OCI-LY7 (cell line): ENCODE data around the gene ICOS. TPM values are rescaled to one million over a fixed set of nuclear protein-coding genes. Genes with fewer than 3 reads are reported as not detected.

Experiments used
- BruUV-seq: library from RNA; stranded (reverse); fragments of 400-500 nt; replicated peaks from 2 replicates; lab custom pipeline; 2021; lab: Mats Ljungman, UMichigan
- CTCF ChIA-PET: fragments of 300-600 bp; sonication (Branson Sonifier 250); formaldehyde crosslinking; loops from one replicate; lab custom pipeline; 2022; ENCODE audit warnings: antibody characterized with exemption; ENCODE audit not compliant: unreplicated experiment; lab: Charles Lee
- POLR2A ChIA-PET: fragments of 300-600 bp; sonication (Branson Sonifier 250); formaldehyde crosslinking; loops from one replicate; lab custom pipeline; 2022; ENCODE audit warnings: antibody characterized with exemption; lab: Charles Lee
- DNase-seq: peaks from one replicate; pipeline ENCODE4 v3.0.0-alpha.2; 2015; ENCODE audit warnings: low spot score
- H2AFZ ChIP-seq: fragments of 200-600 bp; sonication (generic), shearing (Covaris generic); 2 replicates; pipeline ENCODE4 v1.6.1; 2014; ENCODE audit warnings: mild to moderate bottlenecking, antibody characterized with exemption, low read length, moderate library complexity
- H3K27ac ChIP-seq: fragments of 200-600 bp; sonication (generic); 2 replicates; pipeline ENCODE4 v1.5.1; 2014; ENCODE audit warnings: mixed run types, low read depth, mild to moderate bottlenecking, moderate library complexity, low read length, inconsistent platforms; ENCODE audit not compliant: poor library complexity, severe bottlenecking
- H3K36me3 ChIP-seq: fragments of 200-600 bp; sonication (generic); 2 replicates; pipeline ENCODE4 v1.6.1; 2014; ENCODE audit warnings: mild to moderate bottlenecking, antibody characterized with exemption, low read length, moderate library complexity, mixed read lengths; ENCODE audit not compliant: insufficient read depth
- H3K4me1 ChIP-seq: fragments of 200-600 bp; sonication (generic); 2 replicates; pipeline ENCODE4 v1.5.1; 2014; ENCODE audit warnings: mild to moderate bottlenecking, low read length; ENCODE audit not compliant: insufficient read depth, poor library complexity, severe bottlenecking
- H3K4me2 ChIP-seq: fragments of 200-600 bp; sonication (generic); 2 replicates; pipeline ENCODE4 v1.6.1; 2014; ENCODE audit warnings: mild to moderate bottlenecking, low read length
- H3K4me3 ChIP-seq: fragments of 200-600 bp; sonication (generic); 2 replicates; pipeline ENCODE4 v1.5.1; 2014; ENCODE audit warnings: mild to moderate bottlenecking, low read depth, low read length; ENCODE audit not compliant: poor library complexity, severe bottlenecking
- H3K79me2 ChIP-seq: fragments of 200-600 bp; sonication (generic); 2 replicates; pipeline ENCODE4 v1.6.1; 2016; ENCODE audit warnings: low read depth, mild to moderate bottlenecking, low read length, moderate library complexity, mixed read lengths; ENCODE audit not compliant: insufficient read depth
- H3K9me2 ChIP-seq: fragments of 200-600 bp; sonication (generic); 2 replicates; pipeline ENCODE4 v1.6.1; 2016; ENCODE audit warnings: mild to moderate bottlenecking, low read length, mixed read lengths; ENCODE audit not compliant: insufficient read depth
- H3K9me3 ChIP-seq: fragments of 200-600 bp; sonication (generic); 2 replicates; pipeline ENCODE4 v1.6.1; 2014; ENCODE audit warnings: mild to moderate bottlenecking, mixed run types, low read length, mixed read lengths
- H4K20me1 ChIP-seq: fragments of 200-600 bp; sonication (generic); 2 replicates; pipeline ENCODE4 v1.6.1; 2014; ENCODE audit warnings: mild to moderate bottlenecking, antibody characterized with exemption, low read length, moderate library complexity, mixed read lengths; ENCODE audit not compliant: insufficient read depth
- EZH2phosphoT487 ChIP-seq: fragments of 200-600 bp; sonication (generic); IDR thresholded peaks from 2 replicates; pipeline ENCODE4 v1.6.1; 2018; ENCODE audit warnings: low read depth, borderline replicate concordance, mild to moderate bottlenecking, mixed run types, antibody characterized with exemption, low read length, moderate library complexity, mixed read lengths
- intact Hi-C: fragments of 100-400 bp; cut with micrococcal nuclease; formaldehyde crosslinking; loops from one replicate; pipeline ENCODE4 v1.10.0; 2022; ENCODE audit not compliant: unreplicated experiment
- total RNA-seq, 2 experiments: library from RNA; depleted of rRNA in 1 of 2; stranded (reverse); fragments of >200 nt in 1 of 2; shearing (Covaris generic) in 1 of 2; gene quantifications; 2 replicates each; pipeline ENCODE4 v1.2.3, GENCODE V29; 2014 to 2022
- TF ChIP-seq, protein P1 (sequence below): fragments of 200-600 bp; sonication (generic); conservative IDR thresholded peaks from 2 replicates; pipeline ENCODE4 v1.5.1; 2014; ENCODE audit warnings: mild to moderate bottlenecking, antibody characterized with exemption, low read length, moderate library complexity, mixed read lengths

Gene ICOS
- total RNA-seq, 2 experiments from 2014 or later, result not detected

DNA sequence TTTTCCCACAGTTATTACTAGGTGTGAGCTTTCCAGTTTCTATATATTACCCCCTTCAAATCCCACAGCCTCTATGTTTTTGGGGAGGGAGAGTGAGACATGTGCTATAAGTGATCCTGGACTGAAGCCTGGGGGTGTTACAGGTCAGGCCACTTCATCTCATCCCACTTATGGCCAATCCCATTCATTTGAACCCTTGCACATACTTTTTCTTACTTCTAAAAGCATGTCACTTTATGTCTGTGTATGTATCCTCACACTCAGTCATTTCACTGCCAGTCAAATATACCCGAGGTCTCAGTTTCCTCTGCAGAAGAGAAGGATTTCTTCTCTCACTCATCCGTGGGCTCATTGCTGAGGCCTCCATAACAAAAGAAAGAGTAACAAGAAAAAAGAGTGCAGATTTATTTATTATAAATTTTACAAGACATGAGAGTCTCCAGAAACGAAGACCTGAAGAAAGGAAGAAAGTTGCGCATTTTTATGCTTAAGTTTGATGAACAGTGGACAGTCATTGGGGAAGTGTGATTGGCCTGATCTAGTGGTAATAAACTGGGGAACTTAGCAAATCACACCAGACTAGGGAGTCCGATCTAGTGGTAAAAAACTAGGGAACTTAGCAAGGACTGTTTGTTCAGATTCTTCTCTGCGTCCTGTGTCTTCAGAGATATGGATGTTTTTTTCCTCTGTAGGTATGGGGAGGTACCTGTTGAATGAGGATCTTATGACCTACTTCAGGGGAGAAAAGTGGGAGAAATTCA is 52.1 kb downstream of the ICOS start:
- Histone ChIP-seq H3K4me1 (no peaks in the 10 kb centered on the region), H3K27ac (no peak overlapping the region), H3K9me2 (no peaks in the 10 kb centered on the region), H3K4me3 (no peak overlapping the region), H2AFZ (no peak overlapping the region), H4K20me1 (no peaks in the 10 kb centered on the region), H3K4me2 (no peak overlapping the region), H3K79me2 (no peaks in the 10 kb centered on the region), H3K9me3 (no peaks in the 10 kb centered on the region), H3K36me3 (no peaks in the 10 kb centered on the region)
- no peak for DNase-seq
- CTCF ChIA-PET, result no interaction called here
- no TSS peak for BruUV-seq
- intact Hi-C loops, result no loop called here
- TF ChIP-seq, protein P1, sequence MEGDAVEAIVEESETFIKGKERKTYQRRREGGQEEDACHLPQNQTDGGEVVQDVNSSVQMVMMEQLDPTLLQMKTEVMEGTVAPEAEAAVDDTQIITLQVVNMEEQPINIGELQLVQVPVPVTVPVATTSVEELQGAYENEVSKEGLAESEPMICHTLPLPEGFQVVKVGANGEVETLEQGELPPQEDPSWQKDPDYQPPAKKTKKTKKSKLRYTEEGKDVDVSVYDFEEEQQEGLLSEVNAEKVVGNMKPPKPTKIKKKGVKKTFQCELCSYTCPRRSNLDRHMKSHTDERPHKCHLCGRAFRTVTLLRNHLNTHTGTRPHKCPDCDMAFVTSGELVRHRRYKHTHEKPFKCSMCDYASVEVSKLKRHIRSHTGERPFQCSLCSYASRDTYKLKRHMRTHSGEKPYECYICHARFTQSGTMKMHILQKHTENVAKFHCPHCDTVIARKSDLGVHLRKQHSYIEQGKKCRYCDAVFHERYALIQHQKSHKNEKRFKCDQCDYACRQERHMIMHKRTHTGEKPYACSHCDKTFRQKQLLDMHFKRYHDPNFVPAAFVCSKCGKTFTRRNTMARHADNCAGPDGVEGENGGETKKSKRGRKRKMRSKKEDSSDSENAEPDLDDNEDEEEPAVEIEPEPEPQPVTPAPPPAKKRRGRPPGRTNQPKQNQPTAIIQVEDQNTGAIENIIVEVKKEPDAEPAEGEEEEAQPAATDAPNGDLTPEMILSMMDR, result no peak
- TF ChIP-seq EZH2phosphoT487, result no peak
- POLR2A ChIA-PET, result no interaction called here

DNA sequence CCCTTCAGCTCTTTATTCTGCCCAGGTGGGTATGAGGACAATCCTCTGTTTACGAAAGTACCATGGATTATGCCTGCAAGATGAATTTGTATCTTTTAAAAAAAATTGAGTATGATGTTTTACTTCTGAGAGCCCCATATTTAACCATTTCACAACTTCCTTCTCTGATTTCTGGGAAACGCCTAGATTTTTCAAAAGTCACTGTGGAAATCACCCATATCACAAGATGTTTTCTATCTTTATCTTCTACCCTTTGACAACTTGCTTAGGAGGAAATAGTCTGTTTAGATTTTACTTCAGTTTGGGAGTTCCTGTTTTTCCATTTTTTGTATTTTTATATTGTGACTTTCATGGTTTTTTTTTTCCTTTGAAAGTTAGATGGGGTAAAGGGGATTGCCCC is 53.0 kb downstream of the ICOS start:
- Histone ChIP-seq H3K9me3 (no peaks in the 10 kb centered on the region), H3K9me2 (no peaks in the 10 kb centered on the region), H3K36me3 (no peaks in the 10 kb centered on the region), H3K27ac (no peak overlapping the region), H2AFZ (no peak overlapping the region), H3K79me2 (no peaks in the 10 kb centered on the region), H3K4me1 (no peaks in the 10 kb centered on the region), H4K20me1 (no peaks in the 10 kb centered on the region), H3K4me2 (no peak overlapping the region), H3K4me3 (no peak overlapping the region)
- no peak for TF ChIP-seq EZH2phosphoT487
- TF ChIP-seq, protein P1, result no peak
- DNase-seq, result no peak
- ChIA-PET POLR2A (no interaction called here), CTCF (no interaction called here)
- BruUV-seq, result no TSS peak
- intact Hi-C loops, result no loop called here

DNA sequence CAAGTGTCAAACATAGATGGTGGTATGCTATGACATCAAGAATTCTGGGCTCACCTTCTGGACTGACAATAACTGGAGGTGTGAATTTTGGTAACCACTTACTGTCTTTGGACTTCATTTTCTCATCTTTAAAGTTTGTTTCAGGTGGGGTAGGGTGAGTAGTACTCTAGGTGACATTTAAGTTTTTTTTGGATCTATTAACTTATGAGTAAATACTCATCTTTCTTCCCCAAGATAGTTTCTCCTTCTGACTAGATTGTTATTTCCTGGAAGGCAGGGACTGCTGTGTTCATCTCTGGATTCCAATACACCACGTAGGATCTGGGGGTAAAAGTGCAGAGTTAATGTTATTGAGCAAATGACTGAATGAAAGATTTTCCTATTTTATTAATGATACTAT is 55.9 kb downstream of the ICOS start:
- Histone ChIP-seq H3K4me2 (no peak overlapping the region), H3K4me1 (no peaks in the 10 kb centered on the region), H3K9me3 (no peaks in the 10 kb centered on the region), H3K36me3 (no peaks in the 10 kb centered on the region), H2AFZ (no peak overlapping the region), H3K9me2 (no peaks in the 10 kb centered on the region), H4K20me1 (no peaks in the 10 kb centered on the region), H3K27ac (no peak overlapping the region), H3K4me3 (no peak overlapping the region), H3K79me2 (no peaks in the 10 kb centered on the region)
- TF ChIP-seq, protein P1, result no peak
- no peak for TF ChIP-seq EZH2phosphoT487
- POLR2A ChIA-PET, result no interaction called here
- intact Hi-C loops, result no loop called here
- CTCF ChIA-PET, result no interaction called here
- BruUV-seq, result no TSS peak
- no peak for DNase-seq
